ENCODE measurements around the gene ZNF410. TPM values are rescaled to one million over a fixed set of nuclear protein-coding genes. Genes with fewer than 3 reads are reported as not detected.

The ZNF410 gene
- total and polyA plus RNA-seq, 2 of the 8 experiments (the other 6 are each of a cell fraction or from before 2014, with no cell fraction given) = 11.2 to 18.9 TPM

DNA sequence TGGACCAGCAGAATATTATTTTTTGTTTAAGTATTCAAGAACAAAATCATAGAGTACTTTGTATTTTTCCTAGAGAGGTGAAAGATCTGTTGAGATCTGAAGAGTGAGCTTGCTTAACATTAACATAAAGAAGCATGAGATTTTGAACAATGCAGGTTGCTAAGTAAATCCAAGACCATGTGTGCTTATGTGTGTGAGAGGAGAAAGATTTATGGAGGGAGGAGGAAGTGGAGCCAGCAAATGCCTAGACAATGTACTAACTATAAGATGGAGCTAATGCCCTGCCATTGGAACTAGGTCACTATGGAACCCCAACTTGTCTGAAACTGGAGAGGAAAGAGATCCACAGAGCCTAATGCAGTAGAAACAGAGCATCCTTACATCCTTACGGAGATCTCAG lies 49.9 kb downstream of the ZNF410 start:
- H3K4me1 ChIP-seq (replicated peaks in 1 of 4; ENCODE audit: control insufficient read depth in 3 of 4, insufficient read depth in 4 of 4, low read length in 3 of 4) = no peaks in the 10 kb centered on the region
- no peaks in the 10 kb centered on the region for H3K9me3 ChIP-seq (ENCODE audit: insufficient read depth in 2 of 2, low read depth in 1 of 2, low read length in 1 of 2)
- H3K4me3 ChIP-seq (ENCODE audit: extremely low read depth in 1 of 4, insufficient read depth in 2 of 4, low read depth in 3 of 4, low read length in 4 of 4) = no peak overlapping the region
- no peak overlapping the region for H2BK12ac ChIP-seq (ENCODE audit: low read depth, low read length)
- no peaks in the 10 kb centered on the region for H4K20me1 ChIP-seq (replicated peaks in 1 of 2; ENCODE audit: control insufficient read depth in 1 of 2, insufficient read depth in 2 of 2, low read length in 2 of 2)
- H3K18ac ChIP-seq (ENCODE audit: extremely low read depth, low read length) = no peak overlapping the region
- H3K23ac ChIP-seq (ENCODE audit: insufficient read length) = no peak overlapping the region
- no peak overlapping the region for H2AFZ ChIP-seq (ENCODE audit: low read length)
- no peak overlapping the region for H4K5ac ChIP-seq (ENCODE audit: insufficient read length, low read depth, low read length)
- 89% methylated on average over 1 of the region's 1 CpG; no CpG with 5 or more reads in 1 of the 2 experiments for WGBS, 2 experiments (ENCODE audit: extremely low coverage in 1 of 2, insufficient coverage in 1 of 2, insufficient read length in 1 of 2, insufficient replicate concordance in 2 of 2, low coverage in 1 of 2, low lambda C conversion rate in 2 of 2, missing lambda C conversion rate in 1 of 2)
- no peak overlapping the region for H3K27ac ChIP-seq (ENCODE audit: low read depth, low read length)
- H3K23me2 ChIP-seq (ENCODE audit: low read depth, low read length) = no peaks in the 10 kb centered on the region
- ChIA-PET CTCF (ENCODE audit: partially characterized antibody) (interaction anchor here (0.7 to 2.2 kb wide), 8 partner anchors 7 to 207 kb away, joined by 3 to 12 read pairs (median 4); no protein-coding TSS in a partner anchor), POLR2A (ENCODE audit: partially characterized antibody) (interaction anchor here (1.3 to 1.4 kb wide), 2 partner anchors 11 to 13 kb away, joined by 3 to 7 read pairs; partner anchors contain the start of genes COQ6 and FAM161B)
- FAIRE-seq (no peak), DNase-seq (ENCODE audit: low read depth in 1 of 2, low spot score in 2 of 2) (no peak)
- no peak overlapping the region for H2BK15ac ChIP-seq (ENCODE audit: low read length)
- H3K4me2 ChIP-seq (ENCODE audit: insufficient read depth in 1 of 2, low read depth in 2 of 2, low read length in 2 of 2) = no peak overlapping the region
- no peak overlapping the region for H3K14ac ChIP-seq (ENCODE audit: insufficient read length)
- H2BK20ac ChIP-seq (ENCODE audit: low read length) = no peak overlapping the region
- no peak overlapping the region for H2AK5ac ChIP-seq (ENCODE audit: low read depth, low read length)
- no peak overlapping the region for H4K91ac ChIP-seq (replicated peaks; ENCODE audit: insufficient read length, low read length)
- no peaks in the 10 kb centered on the region for H3K79me1 ChIP-seq (ENCODE audit: low read depth, low read length)
- no peak overlapping the region for H2BK5ac ChIP-seq (ENCODE audit: low read depth, low read length)
- no peak overlapping the region for H2BK120ac ChIP-seq (replicated peaks; ENCODE audit: low read depth, low read length)
- H3K9ac ChIP-seq (replicated peaks in 1 of 4; ENCODE audit: extremely low read depth in 1 of 4, low read depth in 3 of 4, low read length in 3 of 4) = no peak overlapping the region
- no peak overlapping the region for H3K56ac ChIP-seq (replicated peaks; ENCODE audit: insufficient read length, low read depth, low read length)
- peaks cover 0 to 10% (median 4%) of the 10 kb centered on the region in 4 experiments; a peak in 7 of 8 replicates for H3K36me3 ChIP-seq (ENCODE audit: control insufficient read depth in 2 of 4, insufficient read depth in 4 of 4, low read length in 3 of 4)
- no peak overlapping the region for H3K4ac ChIP-seq (replicated peaks; ENCODE audit: insufficient read length, low read depth, low read length)
- no peaks in the 10 kb centered on the region for H3K79me2 ChIP-seq (ENCODE audit: control insufficient read depth in 1 of 2, insufficient read depth in 2 of 2, low read length in 2 of 2)
- H3K27me3 ChIP-seq (replicated peaks in 1 of 4; ENCODE audit: control insufficient read depth in 3 of 4, extremely low read depth in 1 of 4, insufficient read depth in 3 of 4, low read length in 3 of 4) = no peaks in the 10 kb centered on the region
- no peak overlapping the region for H4K8ac ChIP-seq (ENCODE audit: extremely low read depth, insufficient read depth, low read length)
- TF ChIP-seq CHD2 (IDR thresholded peaks at IDR 0.05; ENCODE audit: low read length) (no peak), BCL11A (IDR thresholded peaks at IDR 0.05; ENCODE audit: low read depth in 2 of 2, low read length in 2 of 2) (no peak), CBX5 (IDR thresholded peaks at IDR 0.05; ENCODE audit: low read depth, low read length) (no peak), EP300 (IDR thresholded peaks at IDR 0.05; ENCODE audit: borderline replicate concordance in 1 of 2, low read depth in 2 of 2, low read length in 2 of 2) (no peak), SIX5 (IDR thresholded peaks at IDR 0.05; ENCODE audit: low read depth, low read length) (no peak), POU5F1 (IDR thresholded peaks at IDR 0.05; ENCODE audit: low read depth, low read length) (no peak), TBP (IDR thresholded peaks at IDR 0.05; ENCODE audit: low read depth, low read length) (no peak)
- TF ChIP-seq, protein P1, sequence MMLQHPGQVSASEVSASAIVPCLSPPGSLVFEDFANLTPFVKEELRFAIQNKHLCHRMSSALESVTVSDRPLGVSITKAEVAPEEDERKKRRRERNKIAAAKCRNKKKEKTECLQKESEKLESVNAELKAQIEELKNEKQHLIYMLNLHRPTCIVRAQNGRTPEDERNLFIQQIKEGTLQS (IDR thresholded peaks at IDR 0.05; ENCODE audit: insufficient read depth, low read depth, low read length) = no peak
- TF ChIP-seq, protein P2, sequence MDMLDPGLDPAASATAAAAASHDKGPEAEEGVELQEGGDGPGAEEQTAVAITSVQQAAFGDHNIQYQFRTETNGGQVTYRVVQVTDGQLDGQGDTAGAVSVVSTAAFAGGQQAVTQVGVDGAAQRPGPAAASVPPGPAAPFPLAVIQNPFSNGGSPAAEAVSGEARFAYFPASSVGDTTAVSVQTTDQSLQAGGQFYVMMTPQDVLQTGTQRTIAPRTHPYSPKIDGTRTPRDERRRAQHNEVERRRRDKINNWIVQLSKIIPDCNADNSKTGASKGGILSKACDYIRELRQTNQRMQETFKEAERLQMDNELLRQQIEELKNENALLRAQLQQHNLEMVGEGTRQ (IDR thresholded peaks at IDR 0.05; ENCODE audit: low read length) = no peak

All from H1 (cell line).